CD4-positive, CD25-positive, alpha-beta regulatory T cell (primary cell): ENCODE data around the gene DDA1. TPM values are rescaled to one million over a fixed set of nuclear protein-coding genes. Genes with fewer than 3 reads are reported as not detected.

Source experiments
- ATAC-seq, 2 donors: fragments of 150-1000 bp; cut with Tn5 transposase; one replicate each; pipeline ENCODE4 v1.10.0; 2021; ENCODE audit warnings: low read depth in 2 of 2, moderate number of reproducible peaks in 2 of 2, moderate library complexity in 1 of 2
- DNase-seq, 3 donors: peaks; one replicate each; pipeline versions ENCODE4 v3.0.0 to v3.0.0-alpha.2; 2012 to 2022; ENCODE audit warnings: mixed read lengths in 1 of 3
- H3K27ac ChIP-seq: one replicate; pipeline ENCODE4 v1.7.0; 2013; ENCODE audit warnings: mild to moderate bottlenecking, low read length; ENCODE audit not compliant: insufficient read depth, poor library complexity, severe bottlenecking
- H3K27me3 ChIP-seq: one replicate; pipeline ENCODE4 v1.7.0; 2013; ENCODE audit warnings: low read length; ENCODE audit not compliant: control insufficient read depth, insufficient read depth
- H3K36me3 ChIP-seq: one replicate; pipeline ENCODE4 v1.7.0; 2013; ENCODE audit warnings: mild to moderate bottlenecking, low read length, moderate library complexity; ENCODE audit not compliant: control insufficient read depth, insufficient read depth
- H3K4me1 ChIP-seq: 2 replicates; pipeline ENCODE4 v1.7.0; 2013; ENCODE audit warnings: mild to moderate bottlenecking, low read length; ENCODE audit not compliant: insufficient read depth, control insufficient read depth, poor library complexity, severe bottlenecking
- H3K4me3 ChIP-seq: one replicate; pipeline ENCODE4 v1.7.0; 2013; ENCODE audit warnings: low read depth, mild to moderate bottlenecking, low read length, moderate library complexity
- H3K9me3 ChIP-seq, 2 experiments: 1 replicate in 1 of 2; 2 replicates in 1 of 2; pipeline ENCODE4 v1.7.0; 2013; ENCODE audit warnings: low read length in 2 of 2, mild to moderate bottlenecking in 1 of 2, moderate library complexity in 1 of 2; ENCODE audit not compliant: control insufficient read depth in 2 of 2
- H3K27ac Mint-ChIP-seq, 3 donors: one replicate each; pipeline ENCODE4 v1.8.0; 2020 to 2022; ENCODE audit warnings: mild to moderate bottlenecking in 3 of 3, mixed read lengths in 3 of 3, moderate library complexity in 2 of 3
- H3K27me3 Mint-ChIP-seq: one replicate; pipeline ENCODE4 v1.8.0; 2022; ENCODE audit warnings: mild to moderate bottlenecking, mixed read lengths
- H3K36me3 Mint-ChIP-seq: one replicate; pipeline ENCODE4 v1.8.0; 2020; ENCODE audit warnings: mixed read lengths
- H3K4me1 Mint-ChIP-seq, 4 donors: one replicate each; pipeline ENCODE4 v1.8.0; 2020 to 2022; ENCODE audit warnings: mixed read lengths in 4 of 4, mild to moderate bottlenecking in 1 of 4
- H3K4me3 Mint-ChIP-seq, 4 donors: one replicate each; pipeline ENCODE4 v1.8.0; 2020 to 2022; ENCODE audit warnings: mild to moderate bottlenecking in 4 of 4, mixed read lengths in 4 of 4, moderate library complexity in 3 of 4
- H3K9me3 Mint-ChIP-seq, 7 donors: one replicate each; pipeline ENCODE4 v1.8.0; 2020 to 2022; ENCODE audit warnings: mixed read lengths in 7 of 7, mild to moderate bottlenecking in 3 of 7, moderate library complexity in 2 of 7
- polyA plus RNA-seq, 4 donors: library from polyadenylated mRNA; unstranded; fragments of 300-500 nt; fragmentation: Illumina TruSeq; gene quantifications; one replicate each; pipeline ENCODE4 v1.2.3, GENCODE V29; 2021
- total RNA-seq: library from RNA; stranded (reverse); gene quantifications from one replicate; pipeline ENCODE4 v1.2.3, GENCODE V29; 2022

Gene DDA1
- total and polyA plus RNA-seq, 5 donors from 2014 or later, result 26.7 to 43.8 (median 33.3) TPM

DNA sequence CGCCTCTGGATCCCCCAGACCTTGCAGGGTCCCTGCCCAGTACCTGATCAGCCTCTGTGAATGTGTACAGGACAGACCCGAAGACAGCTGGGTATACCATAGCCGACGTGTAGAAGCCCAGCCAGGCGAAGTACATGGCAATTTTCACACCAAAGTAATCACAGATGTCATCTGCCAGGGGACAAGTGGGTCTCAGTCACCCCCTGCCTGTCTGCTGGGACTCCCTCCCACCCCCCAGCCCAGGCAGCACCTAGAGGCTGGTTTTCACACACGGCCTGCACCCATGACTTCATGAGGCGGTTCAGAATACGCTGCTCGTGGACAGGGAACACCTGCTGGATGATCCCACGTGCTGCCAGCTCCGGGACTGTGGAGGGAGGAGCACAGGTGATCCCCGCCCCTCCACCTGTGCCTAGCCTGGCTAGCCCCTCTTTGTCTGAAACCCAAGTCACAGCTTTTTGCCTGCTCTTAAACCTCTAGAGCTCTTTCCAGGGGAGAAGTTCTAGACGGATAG lies 21.7 kb downstream of the DDA1 start:
- Mint-ChIP-seq H3K4me3 (peak overlapping the region in 3 of 4 donors; percentile 27 to 86 (median 75)), H3K27ac (no peak overlapping the region), H3K9me3 (no peaks in the 10 kb centered on the region)

DNA sequence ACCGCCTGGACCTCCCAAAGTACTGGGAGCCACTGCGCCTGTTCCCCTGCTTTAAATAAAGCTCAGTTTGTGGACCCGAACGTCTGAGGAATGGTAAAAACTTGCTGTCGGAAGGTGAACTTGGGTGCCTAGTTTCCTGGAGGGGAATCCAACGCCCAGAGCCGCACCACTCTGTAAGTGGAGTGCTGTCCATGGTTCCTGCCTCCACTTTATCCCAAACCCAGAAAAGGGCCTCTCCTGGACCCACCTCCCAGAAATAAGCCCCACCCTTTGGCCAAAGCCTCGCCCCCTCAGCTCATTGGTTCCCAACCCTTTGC lies 23.0 kb downstream of the DDA1 start:
- Histone ChIP-seq H3K4me3 (no peak overlapping the region), H3K4me1 (peaks cover 54% of the 10 kb centered on the region), H3K27me3 (no peaks in the 10 kb centered on the region), H3K27ac (no peak overlapping the region), H3K36me3 (no peaks in the 10 kb centered on the region), H3K9me3 (no peaks in the 10 kb centered on the region)
- Mint-ChIP-seq H3K36me3 (no peaks in the 10 kb centered on the region), H3K9me3 (no peaks in the 10 kb centered on the region), H3K27me3 (peaks cover 9% of the 10 kb centered on the region), H3K27ac (no peak overlapping the region), H3K4me1 (peaks cover 5 to 44% (median 12%) of the 10 kb centered on the region in 4 donors), H3K4me3 (peak overlapping the region in 2 of 4 donors; percentile 27 to 74)
- no peak for DNase-seq
- no peak for ATAC-seq

More for the DNA sequence above, 21.7 kb downstream of the DDA1 start:
- Mint-ChIP-seq H3K36me3 (no peaks in the 10 kb centered on the region), H3K27me3 (peaks cover 9% of the 10 kb centered on the region), H3K4me1 (peaks cover 5 to 33% (median 12%) of the 10 kb centered on the region in 4 donors)
- Histone ChIP-seq H3K36me3 (no peaks in the 10 kb centered on the region), H3K4me3 (no peak overlapping the region), H3K27me3 (no peaks in the 10 kb centered on the region), H3K4me1 (peaks cover 43% of the 10 kb centered on the region), H3K9me3 (no peaks in the 10 kb centered on the region), H3K27ac (no peak overlapping the region)
- DNase-seq (no peak), ATAC-seq (no peak)

DNA sequence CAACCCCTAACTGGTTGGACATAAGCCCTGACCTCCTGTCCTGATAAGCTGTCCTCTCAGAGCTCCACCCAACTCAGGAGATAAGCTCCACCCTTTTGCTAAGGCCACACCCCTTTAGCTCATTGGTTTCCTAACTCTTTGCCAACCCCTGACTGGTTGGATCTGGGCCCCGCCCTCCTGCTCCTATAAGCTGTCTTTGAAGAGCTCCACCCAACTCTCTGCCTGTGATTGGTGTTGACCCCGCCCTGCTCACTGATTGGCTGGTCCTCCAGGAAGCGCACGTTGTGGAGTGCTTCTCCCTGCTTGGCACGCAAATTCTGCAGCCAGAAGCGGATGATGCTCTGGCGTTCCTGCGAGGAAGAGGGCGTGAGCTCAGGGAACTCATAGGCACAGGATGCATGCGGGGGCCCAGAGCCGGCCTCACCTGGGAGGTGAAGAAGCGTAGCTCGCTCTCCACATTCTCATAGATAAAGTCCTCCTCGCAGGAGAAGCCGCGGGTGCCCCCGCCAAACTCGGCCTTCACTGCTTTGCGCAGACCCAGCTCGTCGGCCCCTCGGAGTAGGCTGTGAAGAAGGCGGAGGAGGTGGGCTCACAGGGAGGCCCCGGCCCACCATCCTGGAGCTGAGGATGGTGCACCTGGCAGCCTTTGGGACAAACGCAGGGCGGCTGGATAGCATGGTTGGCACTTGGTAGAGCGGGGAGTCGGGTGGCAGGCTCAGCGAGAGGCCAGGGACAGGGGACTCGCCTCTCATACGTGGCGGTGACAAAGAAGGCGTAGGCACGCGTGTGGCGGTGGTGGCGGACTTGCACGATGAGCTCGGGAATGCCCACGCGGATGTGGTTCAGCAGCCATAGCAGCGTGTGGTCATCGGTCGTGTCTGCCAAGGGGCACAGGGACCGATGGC lies 23.6 kb downstream of the DDA1 start:
- DNase-seq, result peak in 1 of 3 donors; percentile 59
- peaks cover 5 to 50% (median 15%) of the 10 kb centered on the region in 4 donors for H3K4me1 Mint-ChIP-seq
- Histone ChIP-seq H3K27me3 (no peaks in the 10 kb centered on the region), H3K27ac (no peak overlapping the region), H3K4me3 (no peak overlapping the region), H3K9me3 (no peaks in the 10 kb centered on the region), H3K4me1 (peaks cover 56% of the 10 kb centered on the region), H3K36me3 (no peaks in the 10 kb centered on the region)
- H3K27me3 Mint-ChIP-seq, result peaks cover 9% of the 10 kb centered on the region
- no peaks in the 10 kb centered on the region for H3K36me3 Mint-ChIP-seq
- no peak overlapping the region for H3K27ac Mint-ChIP-seq
- H3K4me3 Mint-ChIP-seq, result peak overlapping the region; percentile 65 to 88 (median 79)
- no peak for ATAC-seq
- no peaks in the 10 kb centered on the region for H3K9me3 Mint-ChIP-seq

DNA sequence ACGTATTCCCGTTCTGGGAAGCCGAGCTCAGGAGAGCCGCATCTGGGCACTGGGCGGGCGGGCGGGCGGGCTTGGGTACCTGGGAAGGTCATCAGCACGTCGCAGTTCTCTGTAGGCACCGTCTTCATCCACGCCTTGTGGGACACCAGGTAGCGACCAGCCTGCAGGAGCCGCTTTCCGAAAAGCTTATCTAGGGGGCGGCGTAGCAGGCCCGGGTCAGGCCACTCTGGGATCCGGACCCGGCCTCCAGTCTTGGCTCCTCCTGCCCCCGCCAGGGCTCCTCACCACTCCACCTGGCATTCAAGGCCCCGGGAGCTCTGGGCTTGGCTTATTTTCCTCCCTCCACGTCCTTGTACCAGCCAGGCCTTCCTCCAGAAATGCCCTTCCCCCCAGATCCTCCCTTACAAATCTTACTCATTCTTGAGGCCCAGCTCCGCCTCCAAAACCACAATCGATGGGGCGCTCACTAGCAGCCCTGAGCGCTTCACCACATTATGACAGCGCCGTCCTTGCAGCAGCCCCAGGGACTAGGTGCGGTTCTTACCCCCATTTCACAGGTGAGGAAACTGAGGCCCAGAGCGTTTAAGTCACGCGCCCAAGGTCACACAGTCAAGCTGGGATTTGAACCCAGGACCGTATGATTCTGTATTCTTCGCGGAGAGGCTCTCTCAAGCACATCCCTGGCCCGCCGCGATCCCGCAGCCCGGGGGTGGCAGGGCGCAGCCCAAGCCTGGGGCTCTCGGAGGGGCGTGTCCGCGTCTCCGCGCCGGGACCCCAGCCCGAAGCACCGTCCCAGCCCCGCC lies 24.4 kb downstream of the DDA1 start:
- H3K27me3 ChIP-seq, result no peaks in the 10 kb centered on the region
- DNase-seq (peak; percentile 42 to 93 (median 63)), ATAC-seq (peak; percentile 32 to 33)
- H3K4me3 ChIP-seq, result peak overlapping the region; percentile 57
- Mint-ChIP-seq H3K4me3 (peak overlapping the region; percentile 88 to 93 (median 90)), H3K9me3 (no peaks in the 10 kb centered on the region), H3K36me3 (no peaks in the 10 kb centered on the region), H3K27me3 (peaks cover 9% of the 10 kb centered on the region), H3K27ac (peak overlapping the region; percentile 81 to 94 (median 88)), H3K4me1 (peaks cover 5 to 59% (median 15%) of the 10 kb centered on the region in 4 donors)
- no peaks in the 10 kb centered on the region for H3K9me3 ChIP-seq
- H3K4me1 ChIP-seq, result peaks cover 59% of the 10 kb centered on the region
- no peaks in the 10 kb centered on the region for H3K36me3 ChIP-seq
- H3K27ac ChIP-seq, result peak overlapping the region; percentile 70

DNA sequence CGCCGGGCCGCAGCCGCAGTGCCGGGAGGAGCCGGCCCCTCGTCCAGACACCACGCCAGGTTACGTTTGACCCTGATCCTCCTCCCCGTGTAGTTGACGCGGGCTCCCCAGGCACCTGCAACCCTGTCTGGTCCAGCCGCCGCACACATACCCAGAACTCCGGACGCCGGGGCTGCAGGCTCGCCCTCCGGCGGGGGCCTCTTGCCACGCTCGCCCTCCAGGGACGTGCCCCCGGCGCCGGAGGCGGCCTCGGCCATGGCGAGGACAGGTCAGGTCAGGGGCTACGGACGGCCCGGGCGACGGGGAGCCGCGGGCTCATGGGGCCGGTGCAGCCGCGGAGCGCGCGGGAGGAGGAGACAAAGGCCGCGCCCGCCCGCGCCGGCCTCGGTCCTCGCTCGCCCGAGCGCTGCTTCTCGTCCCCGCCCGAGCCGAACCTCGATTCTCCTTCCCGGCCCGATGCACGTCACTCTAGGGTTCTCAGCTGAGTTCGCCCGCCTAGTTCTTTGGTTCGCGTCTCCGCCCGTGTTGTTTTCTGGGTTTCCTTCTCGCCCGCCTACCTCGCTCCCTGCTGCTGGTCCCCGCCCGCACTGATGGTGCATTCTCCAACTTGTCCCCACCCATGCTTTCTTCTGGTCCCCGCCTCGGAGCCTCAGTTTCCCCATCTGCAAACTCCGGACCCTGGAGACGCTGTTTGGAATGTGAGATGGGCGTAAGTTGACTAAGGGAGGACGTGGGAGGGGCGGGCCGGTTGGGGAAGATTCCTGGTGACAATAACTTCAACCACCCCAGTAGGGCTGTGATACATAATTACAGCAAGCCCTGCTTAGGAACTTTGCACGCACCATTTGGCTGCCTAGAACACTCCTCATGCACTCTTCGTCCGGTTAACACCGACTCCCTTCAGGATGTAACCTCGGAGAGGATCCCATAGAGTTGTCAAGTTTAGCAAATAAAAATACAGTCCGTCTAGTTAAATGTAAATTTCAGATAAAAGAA lies 25.3 kb downstream of the DDA1 start, which contains the start of gene ANO8:
Gene ANO8, minus strand, starts transcription at position 442 of the 996 bp plus-strand sequence. Its CDS starts 185 bp downstream, at position 257.
- Histone ChIP-seq H3K36me3 (no peaks in the 10 kb centered on the region), H3K27ac (peak within 1 kb of the TSS; percentile 70), H3K4me1 (peaks cover 50% of the 10 kb centered on the region), H3K9me3 (no peaks in the 10 kb centered on the region), H3K27me3 (no peaks in the 10 kb centered on the region), H3K4me3 (peak within 1 kb of the TSS; percentile 57)
- Mint-ChIP-seq H3K27ac (peak within 1 kb of the TSS; percentile 83 to 94 (median 94)), H3K4me3 (peak within 1 kb of the TSS; percentile 88 to 93 (median 90)), H3K36me3 (no peaks in the 10 kb centered on the region), H3K27me3 (peaks cover 9% of the 10 kb centered on the region), H3K9me3 (no peaks in the 10 kb centered on the region), H3K4me1 (peaks cover 5 to 61% (median 15%) of the 10 kb centered on the region in 4 donors)
- ATAC-seq, result peak; percentile 56 to 62
- DNase-seq, result peak; percentile 87 to 98 (median 96)

DNA sequence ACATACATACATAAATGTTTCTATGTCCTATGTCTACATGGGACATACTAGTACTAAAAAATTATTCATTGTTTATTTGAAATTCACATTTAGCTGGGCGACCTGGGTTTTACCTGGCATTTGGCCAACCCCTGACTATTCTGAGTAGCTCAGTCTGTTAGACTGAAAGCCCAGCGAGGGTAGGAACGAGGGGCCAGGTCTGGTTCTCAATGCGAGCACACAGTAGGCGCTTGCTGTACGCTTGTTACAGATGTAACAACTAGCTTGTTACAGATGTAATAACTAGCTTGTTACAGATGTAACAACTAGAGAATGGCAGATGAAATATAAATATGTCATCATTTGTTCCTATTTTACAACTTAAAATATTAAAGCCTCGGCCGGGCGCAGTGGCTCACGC lies 26.2 kb downstream of the DDA1 start:
- DNase-seq (no peak), ATAC-seq (no peak)
- H3K27me3 Mint-ChIP-seq, result peaks cover 7% of the 10 kb centered on the region
- H3K27ac ChIP-seq, result no peak overlapping the region
- no peaks in the 10 kb centered on the region for H3K36me3 Mint-ChIP-seq
- no peak overlapping the region for H3K4me3 ChIP-seq
- H3K4me1 Mint-ChIP-seq, result peaks cover 5 to 59% (median 15%) of the 10 kb centered on the region in 4 donors
- no peaks in the 10 kb centered on the region for H3K9me3 Mint-ChIP-seq
- no peaks in the 10 kb centered on the region for H3K36me3 ChIP-seq
- H3K4me3 Mint-ChIP-seq, result peak overlapping the region; percentile 87 to 92 (median 90)
- H3K9me3 ChIP-seq, result no peaks in the 10 kb centered on the region
- H3K27me3 ChIP-seq, result no peaks in the 10 kb centered on the region
- peaks cover 49% of the 10 kb centered on the region for H3K4me1 ChIP-seq
- peak overlapping the region in 1 of 3 donors; percentile 83 for H3K27ac Mint-ChIP-seq
